Measurements from ENCODE around the gene SLC30A2.

SLC30A2 gene

DNA sequence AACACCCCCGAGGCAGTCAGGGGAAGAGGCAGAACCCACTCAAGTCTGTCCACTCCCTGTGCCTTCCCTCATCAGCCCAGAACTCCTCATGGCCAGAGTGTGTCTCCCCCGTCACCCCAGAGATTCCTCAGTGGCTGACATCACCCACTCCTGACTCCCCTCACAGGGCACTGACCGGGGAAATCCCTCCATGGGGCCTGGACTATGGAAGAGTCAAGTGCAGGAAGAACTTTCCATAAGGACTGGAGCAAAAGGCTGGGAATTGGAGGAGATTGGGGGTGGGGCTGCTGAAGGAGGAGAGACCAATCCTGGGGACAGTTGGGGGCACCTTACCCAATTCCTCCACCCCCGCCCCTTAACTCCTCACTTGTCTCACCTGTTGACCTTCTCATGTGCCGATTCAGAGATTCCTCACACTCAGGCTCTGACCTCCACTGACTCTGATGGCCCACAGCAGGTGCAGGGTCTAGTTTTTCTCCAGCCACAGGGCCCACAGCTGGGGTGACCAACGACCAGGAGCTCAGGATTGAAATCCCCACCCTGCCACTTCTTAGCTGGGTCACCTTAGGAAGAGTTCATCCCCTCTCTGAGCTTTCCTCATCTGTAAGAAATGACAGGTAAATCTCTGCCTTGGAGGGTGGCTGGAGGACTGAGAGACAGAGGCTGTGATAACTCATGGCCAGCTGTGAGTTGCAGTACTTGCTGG, 24.8 kb downstream of the SLC30A2 start:
- FAIRE-seq = no peak

- FAIRE-seq = no peak
These were observed 25.6 kb downstream of the SLC30A2 start for GRCh38 chr1:26020330-26020768.

GRCh38 chr1:26019641-26020315, 26.1 kb downstream of the SLC30A2 start:
- no peak for FAIRE-seq

GRCh38 chr1:26017606-26018005, 28.3 kb downstream of the SLC30A2 start:
- FAIRE-seq = no peak

DNA sequence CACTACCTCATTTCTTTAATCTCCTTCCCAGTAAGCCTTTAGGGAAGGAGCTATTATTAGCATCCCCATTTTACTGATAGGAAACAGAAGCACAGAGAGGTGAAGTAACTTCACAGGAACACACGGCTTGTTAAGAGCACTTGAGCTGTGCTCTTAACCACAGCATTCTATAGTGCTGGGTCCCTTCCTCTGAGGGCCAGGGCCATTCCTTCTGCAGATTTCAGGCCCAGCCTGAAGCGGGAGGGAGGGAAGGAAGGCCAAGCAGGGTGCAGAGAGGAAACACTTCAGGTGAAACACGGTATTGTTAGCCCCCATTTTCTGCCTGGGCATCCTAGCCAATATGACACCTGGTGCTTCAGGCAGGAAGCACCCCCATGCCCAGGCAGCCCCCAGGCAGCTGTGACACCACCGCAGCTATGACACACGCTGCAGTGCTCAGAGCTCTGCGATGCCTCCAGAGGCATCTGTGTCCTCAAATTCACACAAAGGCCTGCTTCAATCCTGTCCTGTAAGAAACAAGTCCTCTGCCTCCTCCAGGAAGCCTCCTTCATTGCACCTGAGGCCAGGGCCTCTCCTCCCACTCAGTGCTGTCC, 28.9 kb downstream of the SLC30A2 start:
- FAIRE-seq = no peak

DNA sequence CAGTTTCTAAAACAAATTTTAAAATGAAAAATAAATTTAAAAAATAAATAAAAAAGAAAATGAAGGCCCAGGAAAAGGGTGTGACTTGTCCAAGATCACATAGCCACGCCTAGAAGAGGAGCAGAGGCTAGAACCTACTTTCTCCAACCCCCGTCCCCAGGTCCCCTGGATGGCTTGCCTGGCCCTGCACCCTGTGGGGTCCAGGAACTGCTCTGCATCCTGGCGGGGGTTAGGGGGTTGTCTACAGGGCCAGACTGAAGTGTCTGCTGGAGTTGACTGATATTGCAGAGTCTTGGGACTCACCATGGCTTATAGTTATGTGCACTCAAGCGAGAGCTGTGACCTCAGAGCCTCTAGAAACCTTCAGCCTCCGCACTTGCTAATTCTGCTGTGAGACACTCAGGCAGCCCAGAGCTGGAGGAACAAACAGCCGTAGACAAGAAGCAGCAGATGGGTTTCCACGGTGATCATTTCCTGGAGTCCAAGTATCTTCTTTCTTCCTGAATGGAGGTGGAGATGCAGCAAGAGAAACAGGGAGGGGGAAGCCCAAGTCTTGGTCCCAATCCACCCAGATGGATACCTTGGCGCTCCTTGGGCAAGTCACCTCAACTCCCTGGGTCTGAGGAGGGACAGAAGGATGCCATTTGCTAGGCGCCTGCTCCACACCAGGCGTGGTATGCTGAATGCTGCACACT, 29.5 kb downstream of the SLC30A2 start:
- no peak for FAIRE-seq

DNA sequence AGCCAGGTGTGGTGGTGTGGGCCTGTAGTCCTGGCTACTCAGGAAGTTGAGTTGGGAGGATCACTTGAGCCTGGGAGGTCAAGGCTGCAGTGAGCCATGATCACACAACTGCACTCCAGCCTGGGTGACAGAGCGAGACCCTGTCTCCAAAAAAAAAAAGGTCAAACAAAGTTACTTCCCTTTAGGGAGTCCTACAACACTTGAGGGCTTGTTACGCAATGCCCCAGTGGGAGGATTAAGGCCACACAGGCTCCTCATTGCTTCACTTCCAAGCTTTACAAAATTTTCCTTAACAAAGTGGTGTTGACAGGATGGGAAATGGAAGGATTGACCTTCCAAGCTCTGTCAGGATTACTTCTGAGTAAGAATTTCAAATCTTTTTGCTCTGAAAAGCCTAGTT, 30.6 kb downstream of the SLC30A2 start:
- no peak for FAIRE-seq

DNA sequence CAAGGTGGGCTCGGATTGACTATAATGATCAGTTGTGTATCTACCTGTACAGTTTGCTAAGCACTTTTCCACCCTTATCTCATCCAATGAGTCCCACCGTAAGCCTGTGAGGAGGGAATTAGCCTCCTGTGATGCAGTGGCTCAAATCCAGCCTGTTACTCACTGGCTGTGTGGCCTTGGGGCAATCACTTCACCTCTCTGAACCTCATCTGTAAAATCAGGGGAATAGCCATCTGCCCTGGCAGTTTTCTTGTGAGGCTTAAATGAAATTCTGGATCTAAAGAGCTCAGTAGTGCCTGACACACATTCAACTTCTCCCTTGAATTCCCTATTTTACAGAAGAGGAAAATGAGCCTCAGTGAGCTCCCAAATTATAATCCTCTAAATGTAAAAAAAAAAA, 31.7 kb downstream of the SLC30A2 start:
- FAIRE-seq = no peak

GRCh38 chr1:26012864-26013263, 33.1 kb downstream of the SLC30A2 start:
- no peak for FAIRE-seq

- no peak for FAIRE-seq
These were observed 35.1 kb downstream of the SLC30A2 start for GRCh38 chr1:26010825-26011224.

DNA sequence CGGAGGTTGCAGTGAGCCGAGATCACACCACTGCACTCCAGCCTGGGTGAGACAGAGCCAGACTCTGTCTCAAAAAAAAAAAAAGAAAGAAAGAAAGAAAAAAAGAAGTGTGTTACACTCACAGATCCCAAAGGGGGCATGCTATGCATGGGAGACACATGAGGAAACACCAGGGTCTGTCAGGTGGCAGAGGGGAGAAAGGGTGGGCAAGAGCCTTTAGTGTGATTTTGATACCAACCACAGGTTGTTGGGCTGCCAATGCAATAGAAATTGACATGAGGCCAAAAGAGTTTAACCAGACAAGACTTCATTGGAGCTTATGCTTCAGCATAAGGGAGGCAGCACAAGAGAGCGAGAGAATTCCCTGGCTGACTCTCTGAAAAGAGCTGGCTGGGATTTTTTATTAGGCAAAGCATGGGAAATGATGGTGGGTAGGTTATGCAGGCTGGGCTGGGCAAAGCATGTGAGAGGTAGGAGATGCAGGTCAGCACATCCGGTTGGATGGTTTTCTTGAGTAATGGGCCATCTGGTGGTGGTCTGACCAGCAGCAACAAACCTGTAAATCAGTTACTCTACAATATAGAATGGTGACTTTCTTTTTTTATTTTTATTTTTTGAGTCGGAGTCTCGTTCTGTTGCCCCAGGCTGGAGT, 36.0 kb downstream of the SLC30A2 start:
- no peak for FAIRE-seq

GRCh38 chr1:26006710-26007109, 39.2 kb downstream of the SLC30A2 start:
- FAIRE-seq = no peak

DNA sequence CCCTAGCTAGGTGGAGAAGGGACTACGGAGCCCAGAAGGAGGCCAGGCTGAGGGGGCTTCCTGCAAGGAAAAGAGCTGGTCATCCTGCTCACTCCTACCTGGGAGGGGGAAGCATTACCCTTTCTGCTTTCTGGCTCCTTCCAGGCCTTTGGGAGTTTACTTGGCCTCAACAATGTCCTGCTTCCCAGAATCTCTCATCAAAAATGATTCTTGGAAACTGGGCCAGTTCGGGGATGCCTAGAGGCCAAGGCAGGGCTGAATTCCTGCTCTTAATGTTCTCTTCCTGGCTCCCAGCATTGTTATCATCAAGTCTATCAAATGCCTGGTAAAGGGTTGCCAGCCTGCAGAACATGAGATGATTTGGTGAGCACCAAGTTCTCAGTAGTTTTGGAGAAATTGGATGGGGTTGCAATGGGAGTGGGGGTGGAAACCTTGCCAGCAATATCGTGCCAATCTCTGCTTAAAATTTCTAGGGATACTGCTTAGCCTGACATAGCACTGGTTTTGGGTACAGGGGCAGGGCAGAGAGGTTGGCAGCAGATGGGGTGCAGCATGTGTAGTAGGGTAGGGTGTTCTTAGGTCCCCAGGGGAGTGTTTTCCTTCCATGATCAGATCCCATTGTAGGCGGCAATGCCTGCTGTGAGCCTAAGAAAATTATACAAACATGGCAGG, 40.3 kb downstream of the SLC30A2 start:
- no peak for FAIRE-seq

DNA sequence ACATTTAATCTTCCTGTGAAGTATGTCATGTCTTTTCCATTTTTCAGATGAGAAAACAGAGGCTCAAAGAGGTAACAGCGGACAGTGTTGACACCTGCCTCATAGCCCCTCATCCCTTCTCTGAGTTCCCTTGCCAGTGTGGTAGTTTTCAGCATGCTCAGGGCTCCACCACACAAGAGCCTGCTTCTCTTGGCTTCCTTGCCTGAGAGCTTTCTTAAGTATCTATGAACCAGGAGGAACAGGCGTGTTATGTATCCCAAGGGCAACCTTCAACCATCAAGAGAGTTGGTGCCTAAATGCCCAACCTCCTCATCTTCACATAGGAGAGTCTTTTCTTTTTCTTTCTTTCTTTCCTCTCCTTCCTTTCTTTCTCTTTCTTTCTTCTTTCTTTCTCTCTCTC, 42.2 kb downstream of the SLC30A2 start:
- FAIRE-seq = no peak

DNA sequence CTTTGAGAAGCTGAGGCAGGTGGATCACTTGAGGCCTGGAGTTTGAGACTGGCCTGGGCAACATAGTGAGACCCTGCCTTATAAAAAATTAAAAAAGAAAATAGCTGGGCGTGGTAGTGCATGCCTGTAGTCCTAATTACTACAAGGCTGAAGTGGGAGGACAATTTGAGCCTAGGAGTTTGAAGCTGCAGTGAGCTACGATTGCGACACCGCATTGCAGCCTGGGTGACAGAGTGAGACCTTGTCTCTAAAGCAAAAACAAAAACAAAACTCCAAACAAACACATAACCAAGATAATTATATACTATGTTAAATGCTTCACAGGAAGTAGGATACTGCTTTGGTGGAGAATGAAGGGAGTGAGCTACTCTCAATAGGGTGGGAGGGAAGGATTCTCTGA, 42.7 kb downstream of the SLC30A2 start:
- FAIRE-seq = no peak

- no peak for FAIRE-seq
These were observed 46.7 kb downstream of the SLC30A2 start for GRCh38 chr1:25999041-25999800.

DNA sequence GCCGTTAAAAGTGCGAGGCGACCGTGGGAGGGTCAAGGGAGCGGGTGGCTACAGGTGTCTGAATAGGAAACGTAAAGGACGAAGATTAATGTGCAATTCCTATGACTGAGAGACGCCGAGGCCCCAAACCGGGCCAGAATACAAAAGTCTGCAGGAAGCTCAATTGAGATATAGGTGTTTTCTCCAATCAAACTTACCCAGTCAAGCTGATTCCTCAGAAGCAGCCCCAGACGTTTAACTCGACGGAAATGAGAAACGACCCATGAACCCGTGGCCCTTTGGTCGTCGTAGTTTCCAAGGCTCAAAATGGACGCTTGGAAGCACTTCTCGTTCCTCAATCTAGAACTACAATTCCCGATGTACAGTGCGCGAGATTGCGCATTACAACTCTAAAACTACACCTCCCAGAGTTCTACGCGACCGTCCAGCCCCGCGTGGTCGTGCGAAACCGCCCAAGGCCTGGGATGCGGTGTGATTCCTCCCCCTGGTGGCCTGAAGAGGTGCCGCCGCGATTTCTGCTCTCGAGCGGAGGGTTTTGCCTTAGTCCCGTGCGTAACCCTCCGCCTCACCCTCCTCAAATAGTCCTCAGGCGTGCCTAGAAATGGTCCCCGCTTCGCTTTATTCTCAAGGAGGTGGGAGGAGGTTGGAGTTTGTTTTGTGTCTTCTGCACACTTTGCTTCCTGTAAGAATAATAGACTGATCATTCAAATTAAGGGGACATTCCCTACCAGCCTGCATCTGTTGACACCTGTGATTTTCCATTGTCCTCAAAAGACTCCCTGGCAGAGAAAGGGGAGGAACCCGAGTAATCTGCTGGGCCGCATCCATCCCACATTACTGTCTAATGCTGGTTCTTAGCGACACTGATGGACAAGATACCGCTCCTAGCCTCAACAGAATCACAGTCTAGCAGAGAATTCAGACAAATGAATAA, 47.8 kb downstream of the SLC30A2 start, which contains the start of gene PAFAH2:
Gene PAFAH2, minus strand, starts transcription at position 236 of the 934 bp plus-strand sequence. CDS start 7,247 bp downstream, outside the sequence.
- FAIRE-seq = peak; percentile 98

GRCh38 chr1:25996966-25997827, 48.7 kb downstream of the SLC30A2 start:
- FAIRE-seq = no peak

GRCh38 chr1:25994402-25995150, 51.3 kb downstream of the SLC30A2 start:
- FAIRE-seq = no peak
